Right forelimb (tissue), 1 donor: Measurements from ENCODE around the gene KLF9.

Experiments
- DNase-seq: peaks from one replicate; pipeline ENCODE4 v3.0.0-alpha.2; 2018

Gene KLF9

DNA sequence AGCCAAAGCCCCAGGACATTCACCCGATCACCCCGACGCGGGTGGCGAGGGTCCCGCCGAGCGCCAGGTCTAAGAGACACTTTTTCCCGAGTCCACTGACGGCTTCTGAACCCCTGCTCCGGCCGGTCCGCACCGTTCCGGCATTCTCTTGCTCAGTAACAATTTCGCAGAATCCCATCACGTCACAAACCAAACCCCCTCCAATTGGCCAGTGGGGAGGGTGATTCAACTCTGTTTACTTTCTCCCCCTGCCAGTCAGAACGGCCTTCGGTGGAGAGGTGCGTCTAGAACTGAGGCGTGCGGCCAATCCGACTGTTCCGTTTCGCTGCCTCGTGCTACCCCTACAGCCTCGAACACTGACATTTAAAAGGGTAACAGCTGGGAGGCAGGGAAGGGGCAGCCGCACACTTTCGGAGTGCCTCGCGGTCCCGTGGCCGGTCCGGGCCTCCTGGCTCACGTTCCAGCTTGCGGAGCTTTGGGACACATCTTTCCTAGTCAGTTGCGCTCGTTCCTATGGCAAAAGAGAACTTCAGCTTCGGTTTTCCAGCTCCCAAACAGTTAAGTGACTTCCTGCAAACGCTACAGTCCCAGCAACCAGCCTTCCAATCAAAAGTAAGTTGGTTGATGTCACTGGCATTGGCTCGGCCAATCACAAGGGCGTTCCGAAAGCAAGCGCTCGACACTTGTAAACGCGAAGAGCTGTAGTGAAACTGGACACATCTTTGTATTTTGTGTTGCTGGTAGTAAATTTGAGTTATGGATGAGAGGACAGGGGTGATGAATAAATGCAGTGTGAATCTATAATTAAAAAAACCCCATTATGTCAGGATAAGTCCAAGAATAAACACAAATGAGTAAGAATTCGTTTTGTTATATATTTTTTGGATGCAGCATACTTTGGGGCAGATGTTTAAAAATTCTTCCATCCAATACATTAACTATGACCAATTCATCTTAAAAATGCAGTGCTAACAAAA lies at the start of gene KLF9:
TSS of gene KLF9 (minus strand) at position 859 of the 977 bp plus-strand sequence. CDS start 1,294 bp downstream, outside the sequence.
- DNase-seq = peak; percentile 90

DNA sequence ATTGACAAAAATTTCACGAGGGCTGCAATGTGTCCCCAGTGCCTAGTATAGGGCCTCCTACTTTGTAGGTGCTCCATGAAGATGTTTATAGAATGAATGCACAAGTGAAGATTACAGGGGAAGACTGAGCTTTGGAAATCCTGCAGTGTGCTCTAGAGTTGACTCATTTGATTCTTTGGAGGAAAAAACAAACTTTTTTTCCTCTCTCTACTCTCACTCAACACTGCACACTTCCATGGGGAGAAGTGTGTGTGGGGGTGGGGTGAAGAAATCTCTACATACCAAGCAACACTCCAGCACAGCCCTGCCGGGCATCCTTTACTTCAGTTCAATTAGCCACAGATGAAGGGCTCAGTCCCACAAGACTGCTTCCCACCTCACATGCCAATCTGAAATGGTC lies 49.4 kb upstream of the KLF9 start:
- DNase-seq = no peak

DNA sequence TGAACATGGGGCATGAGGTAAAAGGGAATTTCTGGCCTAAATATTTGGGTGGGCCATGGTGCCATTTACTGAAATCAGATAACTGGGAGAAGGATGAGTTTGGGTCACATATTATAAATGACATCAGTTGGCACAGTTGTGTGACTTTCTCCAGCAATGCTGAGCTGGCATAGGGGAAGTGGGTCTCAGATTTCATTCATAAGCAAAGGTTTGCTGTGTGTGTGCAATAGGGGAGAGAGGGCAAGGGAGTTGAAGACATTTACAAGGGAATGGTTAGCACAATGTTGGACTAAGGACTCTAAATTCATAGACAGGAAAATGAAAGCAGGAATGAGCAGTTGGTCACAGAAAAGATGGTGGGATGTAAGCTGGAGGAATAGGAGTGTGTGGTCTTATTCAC lies 47.8 kb upstream of the KLF9 start:
- DNase-seq = no peak

DNA sequence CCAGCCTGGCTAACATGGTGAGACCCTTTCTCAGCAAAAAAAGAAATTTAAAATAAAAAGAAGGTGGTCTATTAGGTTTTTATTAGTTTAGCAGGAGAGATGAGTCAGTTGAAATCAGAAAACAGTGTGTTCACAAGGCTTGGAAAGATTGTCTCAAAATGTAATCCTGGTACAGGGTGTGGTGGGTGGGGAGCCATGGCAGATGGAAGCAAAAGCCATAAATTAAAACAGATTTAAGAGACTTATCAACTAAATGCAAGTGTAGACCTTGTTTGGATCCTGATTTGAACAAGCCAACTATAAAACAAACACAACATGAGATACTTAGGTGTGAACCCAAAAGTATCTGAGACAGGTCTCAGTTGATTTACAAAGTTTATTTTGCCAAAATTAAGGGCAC lies 42.8 kb upstream of the KLF9 start:
- DNase-seq = no peak

DNA sequence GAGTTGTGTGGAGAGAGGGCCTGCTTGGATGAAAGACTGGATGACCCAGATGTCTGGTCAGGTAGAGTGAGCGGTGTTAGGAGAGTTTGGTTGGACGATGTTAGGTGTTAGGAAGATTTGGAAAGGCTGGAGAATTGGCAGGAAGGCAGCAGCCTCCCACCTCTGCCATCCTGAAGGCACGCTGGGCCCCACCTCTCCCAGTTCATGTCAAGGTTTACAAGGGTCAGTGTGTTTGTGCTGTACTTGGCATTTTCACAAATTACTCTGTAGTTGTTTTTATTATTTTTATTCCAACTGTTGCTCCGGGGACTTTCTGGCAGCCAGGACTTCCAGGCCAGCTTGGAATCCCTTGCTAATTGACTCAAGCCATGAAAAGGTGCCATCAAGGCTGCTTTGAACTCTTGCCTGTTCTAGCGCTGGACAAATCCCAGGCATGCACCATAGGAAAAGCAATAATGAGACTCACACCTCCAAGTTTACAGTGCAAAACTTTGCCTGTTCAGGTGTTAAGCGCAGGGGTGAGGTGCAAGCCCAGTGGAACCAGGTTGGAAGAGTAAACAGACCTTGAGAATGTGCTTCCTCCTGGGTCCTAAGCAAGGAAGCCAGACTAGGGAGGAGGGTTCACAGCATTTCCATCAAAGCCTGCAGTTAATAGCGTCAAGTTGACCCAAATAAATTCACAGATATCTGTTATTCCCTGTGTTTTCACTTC lies 41.7 kb upstream of the KLF9 start:
- no peak for DNase-seq

DNA sequence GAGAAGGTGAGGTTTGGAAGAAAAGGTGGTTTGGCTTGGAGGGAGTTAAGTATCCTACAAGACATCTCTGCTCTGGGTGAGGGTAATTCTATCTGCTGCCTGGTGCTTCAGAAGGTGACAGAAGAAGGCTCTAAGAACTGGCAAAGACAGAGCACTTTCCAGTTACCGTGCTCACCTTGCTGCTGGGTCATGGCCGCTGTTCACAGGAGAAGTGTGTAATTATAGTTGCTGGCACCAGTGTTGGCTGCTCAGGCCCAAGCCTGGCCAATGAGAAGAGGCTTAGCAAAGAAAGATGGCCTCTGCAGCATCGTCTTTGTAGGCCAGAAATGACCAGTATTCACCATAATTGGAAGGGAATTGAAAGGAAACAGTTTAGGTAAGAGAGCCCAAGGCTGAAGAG lies 37.9 kb upstream of the KLF9 start:
- no peak for DNase-seq

DNA sequence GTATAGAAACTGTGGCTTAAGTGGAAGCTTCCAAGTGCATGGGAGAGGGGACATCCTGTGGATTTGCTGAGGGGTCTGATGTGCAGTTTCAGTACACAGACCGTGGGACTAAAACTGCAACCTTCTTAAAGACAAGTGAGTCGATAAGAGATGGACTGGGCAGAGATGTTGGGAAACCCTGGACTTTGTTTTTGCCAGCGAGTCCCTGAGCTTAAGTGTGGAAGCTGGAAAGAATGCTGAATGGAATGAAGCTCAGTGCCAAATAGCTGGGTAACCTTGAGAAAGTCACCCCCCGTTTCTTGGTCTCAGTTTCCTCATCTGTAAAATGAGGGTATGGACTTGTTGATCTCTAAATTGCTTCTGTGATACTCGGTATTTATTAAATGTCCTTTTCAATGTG lies 37.3 kb upstream of the KLF9 start:
- no peak for DNase-seq

DNA sequence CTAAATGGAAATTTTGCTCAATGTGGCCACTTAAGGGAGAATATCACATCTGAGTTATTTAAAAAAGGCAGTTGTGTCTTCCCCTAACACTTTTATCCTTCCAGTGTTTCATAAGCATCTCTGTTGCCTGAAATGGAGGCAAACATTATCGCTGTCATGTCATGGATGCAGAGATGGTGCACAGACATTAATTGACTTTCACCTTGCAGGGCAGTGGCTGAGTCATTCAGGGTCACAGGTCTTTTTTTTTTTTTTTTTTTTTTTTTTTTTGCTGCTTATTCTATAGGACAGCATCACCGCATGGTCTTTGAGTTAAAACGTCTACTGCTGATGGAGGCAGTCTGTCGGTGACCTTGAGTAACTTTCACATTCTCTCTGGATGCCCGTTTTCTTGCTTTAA lies 36.3 kb upstream of the KLF9 start:
- no peak for DNase-seq

DNA sequence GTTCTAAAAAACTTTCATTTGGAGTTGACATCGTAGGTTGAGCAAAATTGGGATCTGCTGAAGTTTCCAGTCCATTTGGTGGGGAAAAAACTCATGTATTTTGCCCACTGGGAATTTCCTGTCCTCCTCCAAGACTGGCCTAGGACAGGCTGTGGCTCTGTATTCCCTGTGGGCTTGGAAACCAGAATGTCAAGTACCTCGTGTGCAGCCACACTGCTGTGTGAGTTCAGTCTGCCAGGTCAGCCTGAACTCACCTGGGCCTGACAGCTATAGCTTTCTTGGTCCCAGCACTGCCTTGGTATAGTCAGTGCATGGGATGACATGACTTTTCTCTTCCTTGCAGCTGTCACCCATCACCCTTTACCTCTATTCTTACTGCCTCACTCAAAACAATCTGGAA lies 35.0 kb upstream of the KLF9 start:
- no peak for DNase-seq

DNA sequence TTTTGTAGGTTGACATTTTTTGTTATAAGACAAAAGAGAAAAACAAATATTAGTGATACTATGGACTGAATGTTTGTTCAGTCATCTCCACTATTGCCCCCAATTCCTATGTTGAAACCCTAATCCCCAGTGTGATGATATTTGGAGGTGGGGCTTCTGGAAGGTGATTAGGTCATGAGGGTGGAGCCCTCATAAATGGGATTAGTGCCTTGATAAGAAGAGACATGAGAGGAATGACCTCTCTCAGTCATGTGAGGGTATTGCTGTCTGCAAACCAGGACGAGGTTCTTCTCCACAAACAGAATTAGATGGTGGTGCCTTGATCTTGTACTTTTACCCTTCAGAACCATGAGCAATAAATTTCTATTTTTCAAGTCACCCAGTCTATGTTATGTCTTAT lies 34.5 kb upstream of the KLF9 start:
- DNase-seq = no peak

DNA sequence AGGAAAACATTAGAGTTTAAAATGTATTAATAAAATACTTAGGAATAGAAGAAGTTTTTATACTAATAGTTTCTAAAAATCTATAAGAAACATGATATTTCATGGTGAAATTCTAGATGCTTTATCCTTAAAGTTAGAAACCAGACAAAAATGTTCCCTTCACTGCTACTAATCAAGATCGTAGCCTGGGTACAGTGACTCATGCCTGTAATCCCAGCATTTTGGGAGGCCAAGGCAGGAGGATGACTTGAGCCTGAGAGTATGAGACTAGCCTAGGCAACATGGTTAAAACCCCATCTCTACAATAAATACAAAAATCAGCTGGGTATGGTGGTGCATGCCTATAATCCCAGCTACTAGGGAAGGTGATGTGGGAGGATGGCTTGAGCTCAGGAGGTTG lies 30.4 kb upstream of the KLF9 start:
- DNase-seq = no peak

DNA sequence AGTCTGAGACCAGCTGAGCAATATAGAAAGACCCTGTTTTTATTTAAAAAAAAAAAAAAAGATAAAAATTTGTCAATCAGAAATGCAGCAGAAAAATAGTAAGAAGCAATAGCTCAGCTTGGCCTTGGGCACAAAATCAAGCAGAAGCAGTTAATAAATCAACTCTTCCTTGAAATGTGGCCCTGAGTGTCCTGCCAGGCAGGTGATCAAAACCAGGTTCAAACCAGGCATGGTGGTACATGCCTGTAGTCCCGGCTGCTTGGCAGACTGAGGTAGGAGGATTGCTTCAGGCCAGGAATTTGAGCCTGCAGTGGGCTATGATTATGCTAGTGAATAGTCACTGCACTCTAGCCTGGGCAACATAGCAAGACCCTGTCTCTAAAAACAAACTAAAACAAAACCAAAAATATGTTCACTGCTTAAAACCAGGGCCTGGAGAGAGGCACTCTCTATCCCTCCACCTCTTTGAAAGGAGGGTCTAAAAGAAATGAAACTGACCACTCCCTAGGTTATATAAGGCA lies 27.9 kb upstream of the KLF9 start:
- no peak for DNase-seq

DNA sequence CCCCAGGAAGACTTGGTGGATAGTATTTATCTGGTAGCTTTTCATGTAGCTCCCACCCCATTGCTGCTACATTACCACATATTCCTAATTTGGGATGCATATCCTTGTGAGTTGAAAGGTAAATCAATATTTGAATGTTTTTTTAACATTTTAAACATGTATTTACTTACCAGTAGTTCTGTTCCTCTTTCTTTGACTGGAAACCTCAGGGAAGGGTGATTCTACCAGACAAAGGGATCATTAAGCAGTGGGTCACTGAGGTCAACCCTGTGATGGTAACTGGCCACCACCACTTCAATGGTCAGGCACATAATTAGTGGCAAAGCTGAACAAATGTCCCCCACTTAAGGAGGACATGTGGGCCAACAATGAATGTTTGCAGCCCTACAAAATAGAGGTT lies 27.2 kb upstream of the KLF9 start:
- DNase-seq = no peak

DNA sequence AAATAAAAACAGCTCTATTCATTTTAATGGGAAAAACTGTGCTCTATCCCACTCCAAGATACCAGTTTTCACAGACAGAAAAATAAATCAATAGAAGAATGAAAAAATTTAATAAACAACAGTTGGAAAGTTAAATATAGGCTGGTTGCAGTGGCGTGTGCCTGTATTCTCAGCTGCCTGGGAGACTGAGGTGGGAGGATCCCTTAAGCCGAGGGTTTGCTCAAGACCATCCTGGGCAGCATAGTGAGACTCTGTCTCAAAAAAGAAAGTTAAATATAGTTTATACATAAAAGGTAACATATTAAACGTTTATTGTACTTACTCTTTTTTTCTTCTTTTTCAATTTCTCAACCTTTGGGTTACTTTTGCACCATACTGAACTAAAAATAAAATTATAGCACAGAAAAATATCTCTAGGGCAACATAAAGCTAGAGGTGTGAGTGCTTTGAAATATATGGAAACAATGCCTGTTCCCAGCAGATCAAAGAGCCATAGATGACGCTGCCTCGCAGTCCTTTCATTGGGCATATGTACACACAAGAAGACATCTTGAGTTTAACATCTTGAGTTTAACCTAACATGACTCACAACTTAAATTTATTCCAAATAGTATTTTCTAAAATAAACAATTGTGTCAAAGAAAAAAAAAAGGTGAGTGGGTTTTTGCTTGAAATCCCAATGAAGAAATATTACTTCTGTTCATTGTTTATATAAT lies 25.7 kb upstream of the KLF9 start:
- DNase-seq = no peak

DNA sequence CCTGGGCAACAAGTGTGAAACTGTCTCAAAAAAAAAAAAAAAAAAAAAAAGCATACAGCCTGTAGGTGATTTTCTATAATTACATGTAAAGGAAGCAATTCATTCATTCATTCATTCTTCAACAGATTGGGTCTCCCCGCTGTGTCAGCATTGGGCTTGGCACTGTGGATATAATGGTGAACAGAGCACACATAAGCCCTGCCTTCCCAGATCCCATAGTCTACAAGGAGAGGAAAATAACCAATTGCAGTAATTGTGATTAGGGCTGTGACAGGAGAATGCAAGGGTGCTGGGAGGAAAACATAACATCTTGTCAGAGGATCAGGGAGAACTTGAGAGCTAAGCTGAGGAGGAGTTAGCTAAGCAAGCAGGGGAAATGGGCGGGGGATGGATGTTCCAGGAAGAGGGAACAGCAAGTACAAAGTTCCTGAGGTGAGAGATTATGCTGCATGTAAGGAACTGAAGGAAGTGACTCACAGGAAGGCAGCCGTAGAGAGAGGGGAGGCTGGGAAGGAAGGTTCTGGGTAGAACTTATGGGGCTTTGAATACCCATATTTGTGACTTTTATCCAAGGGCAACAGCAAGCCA lies 24.0 kb upstream of the KLF9 start:
- DNase-seq = no peak

DNA sequence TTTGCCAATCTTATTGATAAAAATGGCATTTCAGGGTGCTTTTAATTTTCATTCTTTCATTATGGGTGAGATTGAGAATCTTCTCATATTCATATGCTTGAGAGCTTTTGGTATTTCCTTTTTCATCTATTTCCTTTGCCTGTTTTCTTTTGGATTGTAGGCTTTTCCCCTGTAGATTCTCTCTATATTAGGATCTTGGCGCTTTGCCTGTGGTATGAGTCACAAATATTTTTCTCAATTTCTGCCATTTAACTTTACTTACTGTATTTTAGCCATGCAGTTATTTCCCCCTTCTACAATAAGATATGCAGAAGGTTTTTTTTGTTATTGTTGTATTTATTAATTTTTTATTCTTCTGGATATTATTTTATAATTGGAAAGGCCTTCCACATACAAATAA lies 21.5 kb upstream of the KLF9 start:
- no peak for DNase-seq

DNA sequence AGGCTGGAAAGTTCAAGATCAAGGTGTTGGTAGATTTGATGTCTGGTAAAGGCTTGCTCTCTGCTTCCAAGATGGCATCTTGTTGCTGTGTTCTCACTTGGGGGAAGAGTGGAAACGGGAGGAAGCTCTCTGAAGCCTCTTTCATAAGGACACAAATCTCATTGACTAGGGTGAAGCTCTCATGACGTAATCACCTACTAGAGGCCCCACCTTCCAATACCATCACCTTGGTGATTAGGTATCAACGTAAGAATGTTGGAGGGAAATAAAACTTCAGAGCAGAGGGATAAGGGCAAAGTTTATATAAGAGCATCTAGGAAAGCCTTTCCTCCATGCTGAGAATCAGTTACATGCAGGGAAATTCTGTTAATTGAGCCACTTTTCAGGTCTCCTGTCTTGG lies 15.4 kb upstream of the KLF9 start:
- no peak for DNase-seq

DNA sequence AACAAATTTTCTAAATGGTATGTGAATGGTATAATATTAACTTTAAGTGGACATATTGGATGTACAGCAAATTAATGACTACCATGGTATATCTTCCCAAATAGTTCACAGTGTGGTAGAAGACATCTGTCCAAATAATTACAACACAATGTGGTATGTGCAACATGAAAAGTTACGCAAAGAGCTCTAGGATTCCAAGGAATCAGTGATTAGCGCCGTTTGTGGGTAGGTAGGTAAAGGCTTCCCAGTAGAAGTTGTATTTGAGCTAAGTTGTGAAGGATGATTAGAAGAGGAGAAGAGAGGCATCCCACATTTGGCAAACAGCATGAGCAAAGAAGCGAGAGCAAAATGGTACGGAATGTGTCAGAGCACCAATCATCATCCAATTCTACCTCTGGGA lies 14.3 kb upstream of the KLF9 start:
- no peak for DNase-seq

DNA sequence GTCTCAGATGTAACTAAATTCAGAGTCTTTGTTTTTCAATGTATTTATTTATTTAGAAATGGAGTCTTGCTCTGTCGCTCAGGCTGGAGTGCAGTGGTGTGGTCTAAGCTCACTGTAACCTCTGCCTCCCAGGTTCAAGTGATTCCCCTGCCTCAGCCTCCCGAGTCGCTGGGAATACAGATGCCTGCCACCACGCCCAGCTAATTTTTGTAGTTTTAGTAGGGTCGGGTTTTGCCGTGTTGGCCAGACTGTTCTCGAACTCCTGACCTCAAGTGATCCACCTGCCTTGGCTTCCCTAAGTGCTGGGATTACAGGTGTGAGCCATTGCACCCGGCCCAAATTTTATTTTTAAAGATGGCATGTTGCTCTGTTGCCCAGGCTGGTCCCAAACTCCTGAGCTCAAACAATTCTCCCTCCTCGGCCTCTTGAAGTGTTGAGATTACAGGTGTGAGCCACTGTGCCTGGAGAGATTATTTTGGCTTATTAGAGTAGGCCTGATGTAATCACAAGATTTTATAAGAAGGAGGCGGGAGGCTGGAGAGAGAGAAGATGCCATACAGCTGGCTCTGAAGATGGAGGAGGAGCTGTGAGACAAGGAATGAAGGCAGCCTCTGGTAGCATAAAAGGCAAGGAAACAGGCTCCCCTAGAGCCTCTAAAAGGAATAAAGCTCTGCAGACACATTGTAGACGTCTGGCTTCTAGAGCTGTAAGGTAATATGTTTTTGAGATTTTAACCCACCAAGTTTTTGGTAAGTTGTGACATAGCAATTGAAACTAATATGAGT lies 12.9 kb upstream of the KLF9 start:
- DNase-seq = no peak

DNA sequence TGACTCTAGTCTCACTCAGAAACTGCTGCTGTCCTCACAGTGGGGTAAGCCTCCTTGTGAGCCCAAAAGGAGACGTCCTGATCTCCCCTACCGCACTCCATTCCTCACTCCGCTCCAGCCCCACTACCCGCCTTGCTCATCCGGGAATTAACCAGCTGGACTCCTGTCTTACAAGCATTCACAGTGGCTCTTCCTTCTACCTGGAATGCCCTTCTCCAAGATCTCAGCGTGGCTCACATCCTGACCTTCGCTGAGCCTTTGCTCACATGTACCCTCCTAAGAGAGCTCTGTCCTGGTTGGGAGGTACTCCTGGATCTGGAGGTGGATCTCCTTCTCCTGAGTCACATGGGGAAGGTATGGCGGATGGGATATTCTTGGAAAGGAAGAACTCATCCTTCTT lies 10.7 kb upstream of the KLF9 start:
- DNase-seq = no peak

DNA sequence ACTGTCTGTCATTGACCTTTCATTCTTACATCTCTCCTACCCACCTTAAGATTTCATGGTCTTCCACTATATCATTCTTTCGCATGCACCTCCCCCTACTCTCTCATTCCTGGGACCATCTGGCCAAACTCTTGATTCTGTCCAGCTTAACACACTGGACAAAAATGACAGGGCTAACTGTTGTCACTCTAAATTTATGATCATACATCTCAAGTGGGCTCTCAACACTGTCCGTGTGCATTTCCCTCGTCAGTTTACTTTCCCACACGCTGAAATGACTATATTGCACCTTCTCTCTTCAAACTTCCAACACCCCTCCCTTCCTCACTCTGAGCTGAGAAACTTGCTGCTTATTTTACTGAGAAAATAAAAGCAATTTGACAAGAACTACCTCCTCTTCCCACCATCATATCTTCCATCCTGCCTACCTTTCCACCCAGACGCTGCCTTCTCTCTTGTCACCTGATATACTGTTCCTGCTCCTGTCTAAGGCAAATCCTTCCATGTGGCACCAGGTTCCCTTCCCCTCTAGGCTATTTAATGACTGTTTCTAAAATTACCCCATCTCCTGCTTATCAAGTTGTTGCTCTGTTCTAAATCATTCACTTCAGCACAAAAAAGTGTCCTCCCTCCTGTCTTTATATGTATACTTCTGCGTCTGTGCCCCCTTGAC lies 8.1 kb upstream of the KLF9 start:
- no peak for DNase-seq
